ENCODE data around the gene STN1. TPM values are rescaled to one million over a fixed set of nuclear protein-coding genes. Genes with fewer than 3 reads are reported as not detected.

The STN1 gene
- total RNA-seq, 2 donors from 2014 or later: 16.6 to 18.3 TPM

DNA sequence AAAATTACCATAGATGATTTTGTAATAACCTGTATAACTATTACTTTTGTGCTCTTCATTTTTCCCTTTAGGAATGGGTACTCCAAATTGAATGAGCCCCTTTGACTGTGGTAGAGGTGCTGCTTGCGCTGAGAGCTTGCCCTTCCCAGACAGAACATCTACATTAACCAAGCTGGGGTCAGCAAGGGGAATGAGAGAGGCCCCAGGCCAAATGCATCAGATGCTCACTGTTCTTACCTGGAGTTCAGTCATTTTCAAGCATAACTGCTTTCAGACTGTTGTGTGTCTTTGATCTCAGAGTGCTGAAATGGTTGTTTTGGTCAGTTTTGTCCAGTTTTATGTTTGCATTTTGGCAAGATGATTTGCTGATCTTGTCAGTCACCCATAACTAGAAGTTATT lies 7.6 kb upstream of the STN1 start:
- H3K27me3 ChIP-seq: no peaks in the 10 kb centered on the region
- no peaks in the 10 kb centered on the region for H3K36me3 ChIP-seq
- H3K9me3 ChIP-seq: no peaks in the 10 kb centered on the region
- no peak for DNase-seq
- TF ChIP-seq, protein P1, sequence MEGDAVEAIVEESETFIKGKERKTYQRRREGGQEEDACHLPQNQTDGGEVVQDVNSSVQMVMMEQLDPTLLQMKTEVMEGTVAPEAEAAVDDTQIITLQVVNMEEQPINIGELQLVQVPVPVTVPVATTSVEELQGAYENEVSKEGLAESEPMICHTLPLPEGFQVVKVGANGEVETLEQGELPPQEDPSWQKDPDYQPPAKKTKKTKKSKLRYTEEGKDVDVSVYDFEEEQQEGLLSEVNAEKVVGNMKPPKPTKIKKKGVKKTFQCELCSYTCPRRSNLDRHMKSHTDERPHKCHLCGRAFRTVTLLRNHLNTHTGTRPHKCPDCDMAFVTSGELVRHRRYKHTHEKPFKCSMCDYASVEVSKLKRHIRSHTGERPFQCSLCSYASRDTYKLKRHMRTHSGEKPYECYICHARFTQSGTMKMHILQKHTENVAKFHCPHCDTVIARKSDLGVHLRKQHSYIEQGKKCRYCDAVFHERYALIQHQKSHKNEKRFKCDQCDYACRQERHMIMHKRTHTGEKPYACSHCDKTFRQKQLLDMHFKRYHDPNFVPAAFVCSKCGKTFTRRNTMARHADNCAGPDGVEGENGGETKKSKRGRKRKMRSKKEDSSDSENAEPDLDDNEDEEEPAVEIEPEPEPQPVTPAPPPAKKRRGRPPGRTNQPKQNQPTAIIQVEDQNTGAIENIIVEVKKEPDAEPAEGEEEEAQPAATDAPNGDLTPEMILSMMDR (IDR thresholded peaks at IDR 0.05): no peak
- no peaks in the 10 kb centered on the region for H3K4me1 ChIP-seq
- H3K9ac ChIP-seq (ENCODE audit: low read depth in 2 of 2, low read length in 2 of 2): no peak overlapping the region
- H3K27ac ChIP-seq: no peak overlapping the region
- intact Hi-C loops (cut with DNase I): no loop called here
- no peak overlapping the region for H3K4me3 ChIP-seq

DNA sequence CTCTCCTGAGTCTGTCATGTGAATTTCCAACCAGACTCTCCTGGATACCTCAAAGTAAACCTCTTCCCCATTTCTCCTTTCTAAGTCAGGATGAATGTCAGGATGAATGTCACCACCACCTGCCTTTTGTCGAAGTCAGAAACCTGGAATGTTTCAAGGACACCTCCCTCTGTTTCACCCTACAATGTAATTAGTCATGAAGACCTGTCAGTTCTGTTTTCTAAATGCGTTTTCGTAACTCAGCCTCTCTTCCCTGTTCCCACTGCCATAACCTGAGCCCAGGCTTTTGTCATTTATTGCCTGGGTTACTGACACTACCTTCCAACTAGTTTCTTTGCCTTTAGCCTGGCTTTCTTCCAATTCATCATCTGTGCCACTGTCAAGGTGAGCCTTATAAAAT lies 5.5 kb upstream of the STN1 start:
- Histone ChIP-seq H3K36me3 (no peaks in the 10 kb centered on the region), H3K9me3 (no peaks in the 10 kb centered on the region), H3K4me3 (no peak overlapping the region), H3K27me3 (no peaks in the 10 kb centered on the region), H3K9ac (ENCODE audit: low read depth in 2 of 2, low read length in 2 of 2) (no peak overlapping the region), H3K4me1 (peaks cover 5% of the 10 kb centered on the region), H3K27ac (no peak overlapping the region)
- TF ChIP-seq, protein P1 (IDR thresholded peaks at IDR 0.05): no peak
- DNase-seq: no peak
- intact Hi-C loops (cut with DNase I): no loop called here

DNA sequence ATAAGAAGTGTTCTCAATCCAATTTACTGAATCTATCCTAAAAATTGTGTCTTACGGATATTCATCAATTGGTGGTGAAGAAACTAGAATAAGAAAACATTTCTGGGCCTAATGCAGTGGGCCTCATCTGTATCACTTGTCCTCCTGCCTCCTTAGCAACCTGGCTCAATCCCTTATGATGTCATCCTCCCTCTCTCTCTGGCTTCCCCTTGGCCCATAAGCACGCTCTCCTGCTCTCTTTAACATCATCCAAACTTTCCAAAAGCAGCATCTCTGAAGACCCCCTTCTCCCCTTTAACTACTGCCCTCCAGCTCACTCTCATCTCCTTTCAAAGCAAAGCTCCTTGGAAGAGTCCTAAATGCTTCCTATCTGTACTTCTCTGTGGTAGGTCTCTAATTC lies 4.7 kb upstream of the STN1 start:
- H3K27ac ChIP-seq: no peak overlapping the region
- no peak overlapping the region for H3K9ac ChIP-seq (ENCODE audit: low read depth in 2 of 2, low read length in 2 of 2)
- peaks cover 5% of the 10 kb centered on the region for H3K4me1 ChIP-seq
- H3K4me3 ChIP-seq: no peak overlapping the region
- no peak for DNase-seq
- H3K36me3 ChIP-seq: no peaks in the 10 kb centered on the region
- TF ChIP-seq, protein P1 (IDR thresholded peaks at IDR 0.05): no peak
- intact Hi-C loops (cut with DNase I): no loop called here
- no peaks in the 10 kb centered on the region for H3K27me3 ChIP-seq
- no peaks in the 10 kb centered on the region for H3K9me3 ChIP-seq

DNA sequence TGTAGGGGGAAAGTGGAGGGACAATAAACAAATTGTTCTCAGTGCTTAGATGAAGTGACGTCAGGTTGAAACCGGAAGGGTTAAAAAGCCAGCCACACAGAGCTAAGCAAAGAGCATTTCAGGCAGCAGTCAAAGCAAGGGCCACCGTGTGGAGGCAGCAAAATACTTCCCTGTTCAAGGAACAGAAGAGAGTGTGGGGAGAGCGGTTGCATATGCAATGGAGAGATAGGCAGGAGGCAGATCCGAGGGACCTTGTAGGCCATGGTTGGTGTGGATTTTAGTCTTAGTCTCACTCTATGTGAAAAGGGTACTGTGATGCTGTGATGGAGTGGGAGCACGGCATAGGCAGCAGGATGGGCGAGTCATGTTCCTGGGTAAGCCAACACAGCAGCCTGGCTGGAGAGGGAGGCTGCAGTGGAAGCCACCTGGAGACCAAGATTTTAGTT lies 3.8 kb upstream of the STN1 start:
- DNase-seq: peak; percentile 56
- Histone ChIP-seq H3K9ac (ENCODE audit: low read depth in 2 of 2, low read length in 2 of 2) (no peak overlapping the region), H3K9me3 (no peaks in the 10 kb centered on the region), H3K27me3 (no peaks in the 10 kb centered on the region), H3K4me1 (peaks cover 5% of the 10 kb centered on the region), H3K36me3 (no peaks in the 10 kb centered on the region), H3K27ac (no peak overlapping the region), H3K4me3 (no peak overlapping the region)
- intact Hi-C loops (cut with DNase I): no loop called here
- TF ChIP-seq, protein P1 (IDR thresholded peaks at IDR 0.05): no peak

DNA sequence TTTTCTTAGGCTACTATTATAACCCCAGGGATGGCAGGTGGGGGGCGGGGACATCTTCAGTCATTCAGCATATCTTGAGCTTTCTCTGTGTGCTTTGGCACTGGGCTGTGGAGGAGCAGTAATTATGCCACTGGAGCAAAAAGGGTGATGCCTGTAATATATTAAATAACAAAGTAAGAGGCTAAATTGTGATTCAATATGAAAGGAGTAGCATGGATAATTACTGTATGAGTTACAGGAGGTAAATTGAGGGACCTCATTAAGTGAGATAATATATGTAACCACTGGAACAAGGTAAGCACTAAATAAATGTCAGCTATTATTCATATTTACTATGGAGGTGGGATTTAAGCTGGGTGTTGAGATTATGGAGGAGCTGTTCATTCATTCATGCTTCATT lies 3.3 kb upstream of the STN1 start:
- TF ChIP-seq, protein P1 (IDR thresholded peaks at IDR 0.05): no peak
- Histone ChIP-seq H3K27ac (no peak overlapping the region), H3K9me3 (no peaks in the 10 kb centered on the region), H3K36me3 (no peaks in the 10 kb centered on the region), H3K27me3 (no peaks in the 10 kb centered on the region), H3K4me1 (peaks cover 5% of the 10 kb centered on the region), H3K9ac (ENCODE audit: low read depth in 2 of 2, low read length in 2 of 2) (no peak overlapping the region), H3K4me3 (no peak overlapping the region)
- intact Hi-C loops (cut with DNase I): no loop called here
- no peak for DNase-seq

DNA sequence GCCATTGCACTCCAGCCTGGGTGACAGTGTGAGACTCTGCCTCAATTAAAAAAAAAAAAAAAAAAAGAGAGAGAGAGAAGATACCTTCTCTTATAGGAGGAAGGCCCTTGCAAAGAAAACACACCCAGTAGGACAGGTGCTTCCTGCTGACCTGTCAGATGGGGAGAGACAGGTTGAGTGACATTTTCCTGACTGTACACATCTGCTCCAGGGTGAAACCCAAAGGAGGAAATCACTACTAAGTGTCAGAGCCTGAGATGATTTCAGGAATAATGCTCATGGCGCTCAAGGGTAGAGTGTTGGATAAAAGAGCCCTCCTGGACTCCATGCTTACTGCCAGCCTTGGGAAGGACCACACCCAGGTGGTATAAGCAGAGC lies 1.7 kb upstream of the STN1 start:
- H3K36me3 ChIP-seq: no peaks in the 10 kb centered on the region
- H3K9ac ChIP-seq (ENCODE audit: low read depth in 2 of 2, low read length in 2 of 2): no peak overlapping the region
- DNase-seq: no peak
- no peaks in the 10 kb centered on the region for H3K27me3 ChIP-seq
- H3K4me3 ChIP-seq: no peak overlapping the region
- H3K27ac ChIP-seq: no peak overlapping the region
- no peaks in the 10 kb centered on the region for H3K9me3 ChIP-seq
- intact Hi-C loops (cut with DNase I): no loop called here
- TF ChIP-seq, protein P1 (IDR thresholded peaks at IDR 0.05): no peak
- H3K4me1 ChIP-seq: peaks cover 5% of the 10 kb centered on the region

Measured in colonic mucosa (tissue), 4 donors.